Measurements from ENCODE around the gene IER2. TPM values are rescaled to one million over a fixed set of nuclear protein-coding genes. Genes with fewer than 3 reads are reported as not detected.
"Not testable (repeated sequence)": the region's sequence is repeated elsewhere in the genome, so short reads cannot be mapped to it uniquely, and the experiment has no call there.

The IER2 gene
- total RNA-seq, 1 donor from 2014 or later, result 161 TPM

GRCh38 chr19:13154241-13154778 lies 4.1 kb downstream of the IER2 start:
- H3K4me3 Mint-ChIP-seq, result peak overlapping the region; percentile 100

GRCh38 chr19:13154911-13155471 lies 4.8 kb downstream of the IER2 start:
- peak overlapping the region; percentile 94 for H3K27ac Mint-ChIP-seq
- peaks cover 34% of the 10 kb centered on the region for H3K36me3 Mint-ChIP-seq (ENCODE audit: low read depth)
- peaks cover 2% of the 10 kb centered on the region for H3K27me3 Mint-ChIP-seq
- peak overlapping the region; percentile 100 for H3K4me3 Mint-ChIP-seq
- peaks cover 3% of the 10 kb centered on the region for H3K9me3 Mint-ChIP-seq
- peak; percentile 92 for DNase-seq
- intact Hi-C loops (cut with micrococcal nuclease), result loop anchor here (1.0 to 5.0 kb wide), 6 partner anchors 8 to 682 kb away; partner anchors contain the start of gene LYL1
- H3K4me1 Mint-ChIP-seq, result peaks cover 40% of the 10 kb centered on the region

More at GRCh38 chr19:13154241-13154778, 4.1 kb downstream of the IER2 start:
- Mint-ChIP-seq H3K27me3 (peaks cover 2% of the 10 kb centered on the region), H3K9me3 (peaks cover 3% of the 10 kb centered on the region), H3K36me3 (ENCODE audit: low read depth) (peaks cover 35% of the 10 kb centered on the region), H3K27ac (peak overlapping the region; percentile 94), H3K4me1 (peaks cover 40% of the 10 kb centered on the region)
- intact Hi-C loops (cut with micrococcal nuclease), result loop anchor here (2.0 to 5.0 kb wide), 3 partner anchors 40 to 683 kb away; partner anchors contain the start of gene LYL1
- peak; percentile 87 for DNase-seq

- Mint-ChIP-seq H3K36me3 (ENCODE audit: low read depth) (peaks cover 35% of the 10 kb centered on the region), H3K4me1 (peaks cover 44% of the 10 kb centered on the region), H3K4me3 (peak overlapping the region; percentile 100)
These were observed 5.5 kb downstream of the IER2 start for GRCh38 chr19:13155472-13156359.

DNA sequence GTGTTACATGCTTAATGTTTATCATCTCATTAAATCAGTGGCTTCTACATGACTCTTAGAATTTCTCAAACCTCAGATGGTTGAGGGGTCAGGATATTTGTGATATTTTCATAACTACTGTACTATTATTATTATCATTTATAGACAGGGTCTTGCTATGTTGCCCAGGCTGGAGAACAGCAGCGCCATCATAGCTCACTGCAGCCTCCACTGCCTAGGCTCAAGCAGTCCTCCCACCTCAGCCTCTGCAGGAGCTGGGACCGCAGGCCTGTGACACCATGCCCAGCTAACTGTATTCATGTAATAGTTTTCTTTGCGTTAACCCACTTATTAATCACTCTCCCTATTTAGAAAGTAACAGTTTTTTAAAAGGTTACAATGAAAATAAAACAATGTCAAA lies 9.5 kb downstream of the IER2 start:
- Mint-ChIP-seq H3K27ac (peak overlapping the region; percentile 53), H3K4me1 (peaks cover 56% of the 10 kb centered on the region)
- intact Hi-C loops (cut with micrococcal nuclease), result no loop called here

More at GRCh38 chr19:13155472-13156359, 5.5 kb downstream of the IER2 start:
- peak; percentile 95 for DNase-seq
- Mint-ChIP-seq H3K27me3 (peaks cover 2% of the 10 kb centered on the region), H3K9me3 (peaks cover 3% of the 10 kb centered on the region), H3K27ac (peak overlapping the region; percentile 99)
- intact Hi-C loops (cut with micrococcal nuclease), result loop anchor here (1.0 to 2.0 kb wide), 5 partner anchors 8 to 363 kb away; no protein-coding TSS in a partner anchor

DNA sequence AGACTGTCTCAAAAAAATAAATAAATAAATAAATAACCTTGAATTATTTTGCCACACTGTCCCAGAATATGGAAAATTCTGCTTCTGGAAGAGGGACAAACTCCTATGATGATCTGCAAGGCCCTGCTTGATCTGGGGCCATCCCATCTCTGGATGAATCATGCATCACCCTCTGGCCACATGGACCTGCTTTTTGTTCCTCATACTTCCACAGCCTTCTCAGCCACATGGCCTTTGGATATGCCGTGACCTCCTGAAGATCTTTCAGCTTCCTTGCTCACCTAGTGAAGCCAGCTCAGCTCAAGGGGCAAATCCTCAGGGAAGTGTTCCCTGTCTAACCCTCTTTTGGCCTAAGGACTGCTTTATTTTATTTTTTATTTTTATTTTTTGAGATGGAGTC lies 10.3 kb downstream of the IER2 start:
- no peak for DNase-seq
- peaks cover 7% of the 10 kb centered on the region for H3K36me3 Mint-ChIP-seq (ENCODE audit: low read depth)
- intact Hi-C loops (cut with micrococcal nuclease), result no loop called here
- H3K9me3 Mint-ChIP-seq, result no peaks in the 10 kb centered on the region
- peak overlapping the region; percentile 45 for H3K4me3 Mint-ChIP-seq
- peak overlapping the region; percentile 72 for H3K27ac Mint-ChIP-seq
- H3K27me3 Mint-ChIP-seq, result no peaks in the 10 kb centered on the region
- peaks cover 59% of the 10 kb centered on the region for H3K4me1 Mint-ChIP-seq

More for the DNA sequence above, 9.5 kb downstream of the IER2 start:
- Mint-ChIP-seq H3K9me3 (no peaks in the 10 kb centered on the region), H3K27me3 (no peaks in the 10 kb centered on the region), H3K4me3 (peak overlapping the region; percentile 59), H3K36me3 (ENCODE audit: low read depth) (peaks cover 13% of the 10 kb centered on the region)
- DNase-seq, result no peak

DNA sequence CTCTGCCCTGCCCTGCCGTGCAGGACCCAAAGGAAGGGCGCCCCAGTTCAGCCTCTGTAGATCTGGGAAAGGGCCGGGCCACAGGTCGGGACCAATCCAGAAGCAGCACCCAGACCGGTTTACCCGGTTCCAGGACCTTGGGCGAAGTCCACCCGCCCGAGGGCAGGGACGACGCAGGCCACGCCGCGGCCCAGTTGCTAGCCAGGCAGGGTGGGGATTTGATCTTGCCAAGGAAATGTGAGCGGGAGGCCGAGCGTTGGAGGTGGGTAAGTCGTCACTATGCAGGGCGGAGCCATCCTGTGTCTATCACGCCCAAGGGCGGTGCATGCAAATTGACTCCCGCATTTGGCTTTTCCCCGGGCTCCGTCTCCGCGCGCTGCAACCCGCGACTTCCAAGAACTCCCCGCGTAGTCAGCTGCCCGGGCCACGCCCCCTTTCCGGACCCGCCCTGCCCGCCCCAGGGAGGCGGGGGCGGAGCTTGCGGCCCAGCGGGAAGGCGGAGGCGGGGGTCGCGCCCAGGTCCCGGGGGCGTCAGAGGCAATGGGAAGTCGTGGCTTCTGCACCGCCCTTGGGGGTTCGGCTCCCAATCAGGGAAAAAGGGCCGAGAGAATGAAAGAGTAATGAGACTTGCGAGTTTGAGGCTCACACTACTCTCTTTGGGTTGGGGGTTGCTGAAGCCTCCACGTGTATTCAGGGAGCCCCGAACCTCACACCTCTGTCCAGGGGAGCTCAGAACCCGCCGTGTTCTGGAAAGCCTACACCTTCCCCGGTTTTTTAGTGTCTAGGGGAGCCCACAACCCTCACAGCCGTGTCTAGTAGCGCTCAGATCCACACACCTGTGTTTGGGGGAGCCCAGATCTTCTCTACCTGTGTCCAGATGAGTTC lies 12.8 kb downstream of the IER2 start:
- Mint-ChIP-seq H3K4me3 (peak overlapping the region; percentile 89), H3K9me3 (no peaks in the 10 kb centered on the region), H3K27ac (peak overlapping the region; percentile 95), H3K36me3 (ENCODE audit: low read depth) (peaks cover 7% of the 10 kb centered on the region), H3K27me3 (no peaks in the 10 kb centered on the region), H3K4me1 (peaks cover 59% of the 10 kb centered on the region)
- intact Hi-C loops (cut with micrococcal nuclease), result loop anchor here (1.0 kb wide), 2 partner anchors 8 to 1366 kb away; partner anchors contain the start of gene TECR
- DNase-seq, result peak; percentile 98

DNA sequence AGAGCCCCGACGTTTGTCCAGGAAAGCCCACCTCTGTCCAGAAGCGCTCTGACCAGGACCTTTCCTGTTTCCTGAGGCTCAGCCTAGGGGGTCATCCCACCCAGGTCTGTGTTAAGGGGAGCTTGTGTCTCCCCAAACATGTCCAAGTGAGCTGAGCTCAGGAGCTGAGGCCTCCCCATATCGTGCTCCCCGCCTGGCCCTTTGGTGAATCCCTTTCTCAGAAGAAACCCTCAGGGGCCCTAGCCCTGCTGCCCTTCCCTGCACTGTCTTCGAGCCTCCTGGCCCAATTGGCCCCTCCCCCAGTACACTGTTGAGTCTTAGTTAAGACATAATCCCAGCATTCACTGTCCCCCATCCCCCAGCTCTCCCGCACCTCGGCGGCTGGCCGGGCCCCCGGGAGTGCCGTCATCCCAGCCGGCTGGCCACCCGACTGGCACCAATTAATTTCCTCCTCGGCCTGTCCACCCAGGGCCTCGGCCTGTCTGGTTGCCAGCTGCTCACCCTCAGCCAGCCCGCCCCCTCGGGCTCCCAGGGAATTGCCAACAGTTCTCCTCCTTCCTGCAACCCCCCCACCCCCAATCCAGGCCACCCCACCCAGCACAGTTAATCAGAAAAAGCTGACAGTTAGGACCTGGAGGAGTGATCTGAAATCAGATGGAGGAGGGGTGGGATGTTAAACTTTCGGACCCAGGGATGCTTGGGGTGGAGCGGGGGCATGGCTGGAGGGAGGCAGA lies 13.6 kb downstream of the IER2 start:
- no peaks in the 10 kb centered on the region for H3K9me3 Mint-ChIP-seq
- peak; percentile 86 for DNase-seq
- H3K4me1 Mint-ChIP-seq, result peaks cover 57% of the 10 kb centered on the region
- H3K27me3 Mint-ChIP-seq, result no peaks in the 10 kb centered on the region
- peaks cover 5% of the 10 kb centered on the region for H3K36me3 Mint-ChIP-seq (ENCODE audit: low read depth)
- peak overlapping the region; percentile 95 for H3K27ac Mint-ChIP-seq
- intact Hi-C loops (cut with micrococcal nuclease), result loop anchor here (1.0 kb wide), 2 partner anchors 8 to 1366 kb away; partner anchors contain the start of gene TECR
- H3K4me3 Mint-ChIP-seq, result peak overlapping the region; percentile 89

DNA sequence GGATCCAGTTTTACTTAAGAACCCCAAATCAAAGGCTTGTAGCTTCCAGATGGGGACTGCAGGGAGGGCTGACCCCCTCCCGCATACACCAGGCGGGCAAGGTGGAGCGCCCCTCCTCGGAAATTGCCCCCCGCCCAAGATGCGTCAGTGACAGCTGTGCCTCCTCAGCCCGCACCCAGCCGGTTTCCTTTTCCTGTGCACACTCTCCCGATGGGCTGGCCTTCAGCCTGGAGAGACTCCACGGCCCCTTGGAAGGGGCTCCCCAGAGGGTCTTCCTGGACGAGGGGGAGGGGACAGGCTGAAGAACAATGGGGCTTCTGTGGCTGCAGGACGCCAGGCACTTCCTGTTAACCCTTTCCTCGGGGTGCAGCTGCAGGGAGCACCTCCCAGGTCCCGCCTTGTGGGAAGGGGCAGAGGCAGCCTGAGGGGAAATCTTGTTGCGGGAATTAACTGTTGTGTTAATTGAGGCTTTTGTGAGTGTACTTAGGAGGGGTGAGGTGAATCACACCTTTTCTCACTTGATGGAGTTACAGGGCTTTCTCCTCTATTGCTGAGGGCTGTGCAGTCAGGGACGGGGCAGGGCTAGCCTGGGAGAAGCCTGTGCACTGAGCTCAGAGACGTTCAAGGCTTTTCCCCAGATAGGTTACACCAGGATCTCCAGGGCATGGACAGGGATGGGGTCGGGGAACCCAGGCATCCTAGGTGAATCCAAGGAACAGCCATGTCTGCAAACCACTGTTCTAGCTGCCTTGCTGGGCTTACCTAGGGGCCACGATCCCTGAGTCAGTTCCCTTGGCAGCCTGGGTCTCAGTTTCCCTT lies 14.3 kb downstream of the IER2 start:
- Mint-ChIP-seq H3K4me1 (peaks cover 64% of the 10 kb centered on the region), H3K36me3 (ENCODE audit: low read depth) (peaks cover 5% of the 10 kb centered on the region), H3K27ac (peak overlapping the region; percentile 95), H3K27me3 (no peaks in the 10 kb centered on the region), H3K9me3 (no peaks in the 10 kb centered on the region), H3K4me3 (peak overlapping the region; percentile 89)
- peak; percentile 86 for DNase-seq
- intact Hi-C loops (cut with micrococcal nuclease), result no loop called here

DNA sequence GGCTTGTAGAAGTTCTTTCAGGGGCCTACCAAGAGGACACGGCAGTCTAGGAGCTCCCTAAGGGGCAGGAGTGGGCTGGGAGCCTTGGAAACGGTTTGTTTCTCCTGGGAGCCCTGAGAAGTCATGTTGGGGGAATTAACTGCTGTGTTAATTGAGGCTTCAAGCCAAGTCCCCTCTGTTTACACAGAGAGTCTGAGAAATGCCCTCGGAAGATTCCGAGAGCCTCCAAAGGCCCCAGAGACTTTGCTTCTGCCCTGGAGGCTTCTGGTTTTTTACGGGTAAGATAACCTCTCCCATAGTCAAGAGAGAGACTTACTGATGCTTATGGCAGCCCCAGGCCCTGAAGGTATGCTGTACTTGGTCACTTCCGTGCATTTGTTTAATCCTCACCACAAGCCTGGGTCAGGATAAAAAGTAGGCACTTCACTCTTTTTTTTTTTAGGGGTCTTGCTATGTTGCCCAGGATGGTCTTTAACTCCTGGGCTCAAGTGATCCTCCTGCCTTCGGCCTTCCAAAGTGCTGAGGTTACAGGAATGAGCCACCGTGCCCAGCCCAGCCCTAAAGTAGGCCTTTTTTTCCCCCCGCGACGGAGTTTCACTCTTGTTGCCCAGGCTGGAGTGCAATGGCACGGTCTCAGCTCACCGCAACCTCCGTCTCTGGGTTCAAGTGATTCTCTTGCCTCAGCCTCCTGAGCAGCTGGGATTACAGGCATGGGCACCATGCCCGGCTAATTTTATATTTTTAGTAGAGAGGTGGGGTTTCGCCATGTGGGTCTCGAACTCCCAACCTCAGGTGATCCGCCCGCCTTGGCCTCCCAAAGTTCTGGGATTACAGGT lies 15.2 kb downstream of the IER2 start:
- Mint-ChIP-seq H3K9me3 (no peaks in the 10 kb centered on the region), H3K27ac (peak overlapping the region; percentile 95), H3K27me3 (no peaks in the 10 kb centered on the region), H3K4me3 (peak overlapping the region; percentile 89), H3K36me3 (ENCODE audit: low read depth) (peaks cover 3% of the 10 kb centered on the region), H3K4me1 (peaks cover 68% of the 10 kb centered on the region)
- DNase-seq, result no peak
- intact Hi-C loops (cut with micrococcal nuclease), result no loop called here

DNA sequence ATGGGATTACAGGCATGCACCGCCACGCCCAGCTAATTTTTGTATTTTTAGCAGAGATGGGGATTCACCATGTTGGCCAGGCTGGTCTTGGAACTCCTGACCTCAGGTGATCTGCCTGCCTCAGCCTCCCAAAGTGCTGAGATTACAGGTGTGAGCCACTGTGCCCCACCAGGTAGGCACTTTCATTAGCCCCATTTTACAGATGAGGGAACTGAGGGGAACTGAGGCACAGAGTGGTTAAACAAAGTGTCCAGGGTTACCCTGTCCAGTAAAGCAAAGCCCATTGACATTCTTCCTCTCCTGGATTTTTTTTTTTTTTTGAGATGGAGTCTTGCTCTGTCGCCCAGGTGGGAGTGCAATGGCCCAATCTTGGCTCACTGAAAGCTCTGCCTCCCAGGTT lies 15.9 kb downstream of the IER2 start:
- intact Hi-C loops (cut with micrococcal nuclease), result loop anchor here (2.0 kb wide), 2 partner anchors 13 to 29 kb away; no protein-coding TSS in a partner anchor

GRCh38 chr19:13169769-13170168 lies 19.6 kb downstream of the IER2 start:
- peak overlapping the region; percentile 20 for H3K4me3 Mint-ChIP-seq
- no peak for DNase-seq
- H3K4me1 Mint-ChIP-seq, result peaks cover 66% of the 10 kb centered on the region
- peaks cover 8% of the 10 kb centered on the region for H3K36me3 Mint-ChIP-seq (ENCODE audit: low read depth)
- H3K9me3 Mint-ChIP-seq, result no peaks in the 10 kb centered on the region
- peak overlapping the region; percentile 95 for H3K27ac Mint-ChIP-seq
- intact Hi-C loops (cut with micrococcal nuclease), result no loop called here
- no peaks in the 10 kb centered on the region for H3K27me3 Mint-ChIP-seq

More for the DNA sequence above, 15.9 kb downstream of the IER2 start:
- Mint-ChIP-seq H3K4me1 (peaks cover 68% of the 10 kb centered on the region), H3K4me3 (peak overlapping the region; percentile 39), H3K27ac (peak overlapping the region; percentile 95)
- DNase-seq; H3K9me3 Mint-ChIP-seq; H3K36me3 Mint-ChIP-seq (ENCODE audit: low read depth); H3K27me3 Mint-ChIP-seq: not testable (repeated sequence)
